ELR (cell line): ENCODE results near the gene GOLGA8A.
A peak's percentile ranks its signal among the peaks of the same experiment; 100 is the strongest.
"Not testable (repeated sequence)": the region's sequence is repeated elsewhere in the genome, so short reads cannot be mapped to it uniquely, and the experiment has no call there.

Experiments used
- DNase-seq: peaks from one replicate; pipeline ENCODE4 v3.0.0-alpha.2; 2015; ENCODE audit warnings: low read depth

GOLGA8A gene

GRCh38 chr15:34437687-34438086 lies at the start of gene GOLGA8A:
Gene GOLGA8A (minus strand): TSS chr15:34437808. CDS start chr15:34389691, 48,117 bp downstream.
- DNase-seq, result peak; percentile 72

- no peak for DNase-seq
Measured at GRCh38 chr15:34483644-34484043, 46.0 kb upstream of the GOLGA8A start.

DNA sequence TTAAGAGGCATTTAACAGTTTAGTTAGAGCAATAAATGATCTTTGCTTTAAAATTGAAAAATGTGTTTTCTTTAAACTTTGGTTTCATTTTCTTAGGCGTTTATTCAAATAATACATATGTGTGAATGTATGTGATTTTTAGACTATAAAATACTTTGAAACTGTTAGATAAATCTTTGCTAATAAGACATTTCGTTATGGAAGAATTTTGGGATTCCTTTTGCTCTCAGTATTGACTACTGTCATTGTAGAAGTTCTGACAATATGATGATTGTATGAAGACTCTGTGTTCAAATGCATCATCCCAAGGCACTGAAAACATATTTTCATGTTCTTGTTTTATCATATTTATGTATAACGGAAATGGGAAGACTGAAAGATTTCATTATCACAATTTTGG lies 43.8 kb upstream of the GOLGA8A start:
- no peak for DNase-seq

DNA sequence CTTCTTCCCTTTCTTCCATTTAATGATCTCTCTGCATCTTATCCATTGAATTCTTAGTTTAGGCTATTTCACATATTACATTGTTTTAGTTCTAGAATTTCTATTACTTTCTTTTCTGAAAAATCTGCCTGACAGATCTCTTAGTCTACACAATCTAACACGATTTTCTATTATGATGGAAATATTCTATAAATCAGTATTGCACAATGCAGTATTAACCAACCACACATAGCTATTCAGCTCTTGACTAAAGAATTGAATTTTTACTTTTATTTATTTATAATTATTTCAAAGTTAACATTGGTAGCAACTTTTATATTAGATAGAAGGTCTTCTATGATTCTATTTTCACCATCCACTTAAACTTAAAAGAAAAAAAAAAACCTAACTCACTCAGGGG lies 36.2 kb upstream of the GOLGA8A start:
- DNase-seq, result no peak

DNA sequence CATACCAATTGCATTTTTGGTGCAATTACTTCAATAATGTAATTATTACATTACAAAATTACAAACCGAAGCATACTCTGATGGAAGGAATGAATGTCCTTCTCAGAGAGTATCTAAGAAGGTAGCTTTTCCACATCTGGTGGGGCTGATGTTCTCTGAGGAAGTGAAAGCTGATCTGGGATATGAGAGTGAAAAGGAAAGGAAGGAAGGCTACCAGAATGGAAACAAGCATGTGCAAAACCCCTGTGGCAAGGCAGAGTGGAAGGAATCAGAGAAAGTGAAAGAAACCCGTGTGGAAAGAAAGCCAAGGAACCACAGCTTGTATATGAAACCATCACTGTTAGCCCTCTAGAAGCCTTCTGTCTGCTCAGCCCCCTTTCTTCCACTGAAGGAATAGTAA lies 35.3 kb upstream of the GOLGA8A start:
- DNase-seq, result no peak

DNA sequence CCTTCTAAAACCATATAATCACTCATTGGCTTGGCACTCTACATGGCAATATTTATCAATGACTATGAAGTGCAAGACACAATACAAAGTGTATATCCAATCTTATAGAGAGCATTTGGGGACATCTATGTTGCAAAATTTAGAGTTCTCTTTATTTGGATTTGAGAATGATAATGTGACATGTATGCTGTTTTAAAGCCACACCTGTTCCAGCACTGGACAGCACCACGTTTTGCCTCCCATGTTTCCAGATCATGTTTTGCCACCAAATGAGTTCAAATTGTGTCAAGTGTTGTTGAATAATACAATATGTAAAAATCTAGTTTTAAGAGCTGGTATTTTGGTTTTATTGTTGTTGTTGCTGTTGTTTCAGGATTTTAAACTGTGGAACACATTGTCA lies 33.3 kb upstream of the GOLGA8A start:
- no peak for DNase-seq

DNA sequence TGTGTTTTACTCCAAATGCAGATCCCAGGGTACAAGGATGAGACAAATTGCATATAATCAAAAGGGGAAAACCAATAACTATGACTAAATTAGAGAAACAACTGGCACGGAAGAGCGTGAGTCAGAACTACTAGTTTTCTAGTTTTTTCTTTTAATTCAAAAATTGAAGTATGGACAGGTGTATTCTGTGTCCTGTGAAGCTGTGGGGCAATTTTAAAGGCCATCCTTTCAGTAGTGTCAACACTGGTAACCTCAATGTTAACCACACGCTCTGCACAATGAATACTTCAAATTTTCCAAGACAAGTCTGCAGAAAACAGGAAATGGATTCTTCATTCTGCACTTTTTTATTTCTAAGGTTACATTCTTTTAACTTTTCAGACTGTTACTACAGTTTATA lies 32.5 kb upstream of the GOLGA8A start:
- DNase-seq, result no peak

DNA sequence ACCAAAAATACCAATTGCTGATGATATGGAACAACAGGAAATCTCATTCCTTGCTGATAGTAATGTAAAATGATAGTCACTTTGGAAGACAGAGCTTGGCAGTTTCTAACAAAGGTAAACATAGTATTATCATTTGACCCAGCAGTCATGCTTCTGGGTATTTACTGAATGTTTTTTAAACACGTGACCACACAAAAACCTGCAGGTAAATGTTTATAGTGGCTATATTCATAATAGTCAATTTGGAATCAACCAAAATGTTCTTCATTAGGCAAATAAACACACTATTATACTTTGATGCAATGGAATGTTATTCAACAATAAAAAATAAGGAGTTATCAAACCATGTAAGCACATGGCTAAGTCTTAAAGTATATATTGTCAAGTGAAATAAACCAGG lies 24.1 kb upstream of the GOLGA8A start:
- no peak for DNase-seq

- DNase-seq, result no peak
Measured at GRCh38 chr15:34460451-34460850, 22.8 kb upstream of the GOLGA8A start.

GRCh38 chr15:34456658-34457057 lies 19.1 kb upstream of the GOLGA8A start:
- no peak for DNase-seq

GRCh38 chr15:34442891-34443290 lies 5.3 kb upstream of the GOLGA8A start:
- DNase-seq, result no peak

DNA sequence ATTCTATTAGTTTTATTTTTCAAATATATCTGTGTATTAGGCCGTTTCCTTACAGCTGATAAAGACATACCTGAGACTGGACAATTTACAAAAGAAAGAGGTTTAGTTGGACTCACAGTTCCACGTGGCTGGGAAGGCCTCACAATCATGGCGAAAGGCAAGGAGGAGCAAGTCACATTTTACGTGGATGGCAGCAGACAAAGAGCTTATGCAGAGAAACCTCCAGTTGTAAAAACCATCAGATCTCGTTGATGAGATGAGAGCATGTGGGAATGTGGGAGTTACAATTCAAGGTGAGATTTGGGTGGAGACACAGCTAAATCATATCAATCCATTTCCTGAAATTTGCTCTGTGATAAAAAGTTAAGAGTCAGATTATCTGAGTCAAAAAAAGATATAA lies 2.3 kb upstream of the GOLGA8A start:
- no peak for DNase-seq

DNA sequence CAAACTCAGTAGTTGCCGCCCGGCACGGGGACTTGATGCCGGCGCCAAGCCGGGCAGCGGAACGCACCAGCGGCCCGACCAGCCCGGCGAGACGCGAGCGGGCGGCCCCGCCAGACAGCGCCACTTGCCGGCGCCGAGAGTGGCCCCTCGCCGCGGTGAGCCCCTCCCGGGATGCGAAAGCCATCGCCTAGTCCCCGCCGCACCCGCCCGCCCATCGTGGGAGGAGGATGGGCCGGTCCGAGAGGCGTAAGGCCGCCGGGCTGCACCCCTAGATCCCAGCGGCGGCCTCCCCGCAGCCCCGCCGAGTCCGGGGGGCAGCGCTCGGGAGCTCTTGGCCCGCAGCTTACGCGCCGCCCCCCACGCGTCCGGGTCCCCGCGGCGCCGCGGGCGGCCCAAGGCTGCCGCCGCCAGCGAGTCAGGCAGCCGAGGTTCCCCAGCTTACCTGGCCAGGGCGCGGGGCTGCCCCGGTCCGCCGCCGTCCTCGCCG lies 609 bp downstream of the GOLGA8A start:
- DNase-seq, result peak; percentile 44

- peak; percentile 21 for DNase-seq
Measured at GRCh38 chr15:34436126-34436955, 1.3 kb downstream of the GOLGA8A start.

DNA sequence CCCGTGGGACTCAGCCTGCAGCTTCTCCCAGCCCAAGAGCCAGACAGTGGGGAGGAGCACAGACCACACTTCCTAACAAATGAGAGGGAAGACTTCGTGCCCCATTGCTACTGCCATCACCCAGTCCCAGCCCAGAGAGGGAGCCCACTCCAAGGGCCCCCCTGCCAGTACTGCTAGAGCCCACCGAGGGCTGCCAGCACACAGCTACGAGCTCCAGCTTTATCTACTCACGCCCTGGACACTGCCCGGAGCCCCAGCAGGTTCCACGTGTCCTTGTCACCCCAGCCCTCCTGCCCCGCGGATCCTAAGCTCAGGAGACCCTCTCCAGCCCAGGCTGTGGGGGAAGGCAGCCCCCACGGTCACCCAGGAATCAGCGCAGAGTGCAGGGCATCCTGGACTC lies 1.9 kb downstream of the GOLGA8A start:
- DNase-seq, result no peak

DNA sequence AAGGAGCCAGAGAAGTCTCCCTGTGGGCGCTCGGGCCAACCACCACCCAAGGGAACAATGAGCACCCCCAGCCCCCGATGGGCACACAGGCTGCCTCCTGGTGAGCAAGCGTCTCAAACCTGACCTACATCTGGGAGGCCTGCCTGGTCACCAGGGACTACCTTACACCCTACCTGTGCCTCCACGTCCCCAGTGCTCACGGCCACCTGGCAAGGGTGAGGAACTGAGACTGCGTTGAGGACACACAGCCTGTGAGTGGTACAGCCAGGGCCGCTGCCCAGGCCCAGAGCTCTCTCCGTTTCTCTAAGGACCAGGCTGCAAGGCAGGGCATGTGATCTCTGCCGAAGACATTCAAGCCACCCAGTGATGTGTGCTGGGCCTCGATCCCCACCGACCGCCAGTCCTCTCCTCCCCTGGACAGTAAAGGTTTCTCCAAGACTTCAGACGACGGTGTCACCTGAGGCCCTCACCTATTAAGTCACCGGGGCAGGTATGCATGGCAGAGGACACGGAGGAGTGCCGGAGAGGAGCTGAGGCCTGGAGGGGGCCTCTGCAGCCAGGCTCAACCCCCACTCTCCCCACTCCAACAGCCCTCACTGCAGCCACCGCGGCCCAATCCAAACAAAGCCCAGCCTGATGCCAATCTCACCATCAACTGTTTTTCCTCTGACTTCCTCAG lies 2.8 kb downstream of the GOLGA8A start:
- DNase-seq, result no peak

- DNase-seq, result not testable (repeated sequence)
Measured at GRCh38 chr15:34433956-34434626, 3.5 kb downstream of the GOLGA8A start.

- peak; percentile 8 for DNase-seq
Measured at GRCh38 chr15:34430642-34431041, 7.0 kb downstream of the GOLGA8A start.

GRCh38 chr15:34423425-34424090 lies 14.1 kb downstream of the GOLGA8A start:
- not testable (repeated sequence) for DNase-seq

DNA sequence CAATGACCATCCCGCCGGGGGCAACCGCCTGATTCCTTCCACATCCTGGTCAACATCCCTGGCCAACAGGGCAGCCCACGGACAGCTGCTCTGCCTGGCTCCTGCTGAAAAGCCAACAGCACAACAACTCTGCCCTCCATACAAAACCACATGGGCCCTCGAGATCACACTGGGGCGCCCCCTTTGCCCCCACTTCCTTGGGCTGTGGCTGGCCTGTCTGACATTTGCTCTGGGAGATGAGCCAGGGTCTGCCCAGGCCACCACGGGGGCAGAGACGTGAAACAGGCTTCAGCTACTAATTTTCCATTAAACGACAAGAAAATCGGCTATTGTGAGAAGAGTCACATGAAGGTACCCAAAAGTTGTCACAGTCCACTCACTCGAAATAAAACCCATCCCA lies 16.7 kb downstream of the GOLGA8A start:
- DNase-seq, result not testable (repeated sequence)

GRCh38 chr15:34418435-34418834 lies 19.2 kb downstream of the GOLGA8A start:
- not testable (repeated sequence) for DNase-seq

- DNase-seq, result not testable (repeated sequence)
Measured at GRCh38 chr15:34409511-34409910, 28.1 kb downstream of the GOLGA8A start.
